ENCODE measurements around the gene TMEM117. TPM values are rescaled to one million over a fixed set of nuclear protein-coding genes. Genes with fewer than 3 reads are reported as not detected.

The TMEM117 gene
- total and polyA plus RNA-seq, 2 donors (not counting 3 experiments of a cell fraction or from before 2014, with no cell fraction given) = 1.2 to 3.8 TPM

DNA sequence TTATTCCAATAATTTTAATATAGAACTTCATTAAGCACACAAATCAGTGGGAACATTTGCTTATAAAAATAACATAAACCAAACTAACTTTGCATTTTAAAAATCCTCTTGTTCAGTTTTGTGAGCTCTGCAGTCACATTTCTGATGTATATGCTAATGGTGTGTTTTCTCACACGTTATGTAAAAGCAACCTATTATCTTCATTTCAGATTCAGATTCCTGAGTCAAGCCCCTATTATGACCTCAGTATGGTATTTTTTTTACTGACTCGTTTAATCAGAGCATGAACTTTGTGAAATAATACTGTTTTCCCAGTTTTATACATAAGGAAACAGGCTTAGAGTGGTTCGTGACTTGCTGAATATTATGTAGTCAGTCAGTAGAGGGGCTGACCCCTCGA, 394.0 kb downstream of the TMEM117 start:
- no TSS peak for BruUV-seq (replicated peaks)
- H3K79me2 ChIP-seq (ENCODE audit: control insufficient read depth, insufficient read depth, low read length) = no peaks in the 10 kb centered on the region
- POLR2A ChIA-PET = no interaction called here
- TF ChIP-seq JUN (IDR thresholded peaks at IDR 0.05; ENCODE audit: borderline replicate concordance, insufficient read depth, insufficient read length, low read depth) (no peak), MYC (IDR thresholded peaks at IDR 0.05; ENCODE audit: low read depth, low read length) (no peak), POLR2A (IDR thresholded peaks at IDR 0.05; ENCODE audit: low read depth, low read length) (no peak), EZH2 (IDR thresholded peaks at IDR 0.05; ENCODE audit: borderline replicate concordance, low read depth, low read length, severe bottlenecking) (no peak), FOS (IDR thresholded peaks at IDR 0.05; ENCODE audit: borderline replicate concordance, insufficient read depth, low read length) (no peak), GATA2 (IDR thresholded peaks at IDR 0.05; ENCODE audit: insufficient read depth, insufficient read length, low read depth, low read length) (no peak), POLR2AphosphoS5 (IDR thresholded peaks at IDR 0.05; ENCODE audit: insufficient read depth, low read depth, low read length) (no peak)
- TF ChIP-seq, protein P1, sequence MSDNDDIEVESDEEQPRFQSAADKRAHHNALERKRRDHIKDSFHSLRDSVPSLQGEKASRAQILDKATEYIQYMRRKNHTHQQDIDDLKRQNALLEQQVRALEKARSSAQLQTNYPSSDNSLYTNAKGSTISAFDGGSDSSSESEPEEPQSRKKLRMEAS (IDR thresholded peaks at IDR 0.05; ENCODE audit: insufficient read depth, insufficient read length) = no peak
- TF ChIP-seq, protein P2, sequence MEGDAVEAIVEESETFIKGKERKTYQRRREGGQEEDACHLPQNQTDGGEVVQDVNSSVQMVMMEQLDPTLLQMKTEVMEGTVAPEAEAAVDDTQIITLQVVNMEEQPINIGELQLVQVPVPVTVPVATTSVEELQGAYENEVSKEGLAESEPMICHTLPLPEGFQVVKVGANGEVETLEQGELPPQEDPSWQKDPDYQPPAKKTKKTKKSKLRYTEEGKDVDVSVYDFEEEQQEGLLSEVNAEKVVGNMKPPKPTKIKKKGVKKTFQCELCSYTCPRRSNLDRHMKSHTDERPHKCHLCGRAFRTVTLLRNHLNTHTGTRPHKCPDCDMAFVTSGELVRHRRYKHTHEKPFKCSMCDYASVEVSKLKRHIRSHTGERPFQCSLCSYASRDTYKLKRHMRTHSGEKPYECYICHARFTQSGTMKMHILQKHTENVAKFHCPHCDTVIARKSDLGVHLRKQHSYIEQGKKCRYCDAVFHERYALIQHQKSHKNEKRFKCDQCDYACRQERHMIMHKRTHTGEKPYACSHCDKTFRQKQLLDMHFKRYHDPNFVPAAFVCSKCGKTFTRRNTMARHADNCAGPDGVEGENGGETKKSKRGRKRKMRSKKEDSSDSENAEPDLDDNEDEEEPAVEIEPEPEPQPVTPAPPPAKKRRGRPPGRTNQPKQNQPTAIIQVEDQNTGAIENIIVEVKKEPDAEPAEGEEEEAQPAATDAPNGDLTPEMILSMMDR (IDR thresholded peaks at IDR 0.05; ENCODE audit: extremely low read depth in 1 of 2, insufficient read depth in 1 of 2, low read depth in 1 of 2, low read length in 2 of 2) = no peak
- H3K4me1 ChIP-seq (ENCODE audit: control insufficient read depth, extremely low read depth, insufficient read depth, low read length) = no peaks in the 10 kb centered on the region
- H3K9me3 ChIP-seq (replicated peaks; ENCODE audit: control insufficient read depth, insufficient read depth, low read length) = no peaks in the 10 kb centered on the region
- no peak overlapping the region for H3K27ac ChIP-seq (ENCODE audit: insufficient read depth, low read depth, low read length)
- dilution Hi-C loops (cut with MboI; ENCODE audit: extremely low pct_ligation_motif_present, low sequenced_read_pairs) = no loop called here
- H3K9me1 ChIP-seq (replicated peaks; ENCODE audit: control insufficient read depth, extremely low read depth, insufficient read depth, low read length) = no peaks in the 10 kb centered on the region
- H4K20me1 ChIP-seq (replicated peaks; ENCODE audit: control insufficient read depth, extremely low read depth, insufficient read depth, low read length) = no peaks in the 10 kb centered on the region
- H3K4me2 ChIP-seq (ENCODE audit: insufficient read depth, low read length) = no peak overlapping the region
- FAIRE-seq (no peak), DNase-seq (ENCODE audit: low read depth, low spot score) (no peak)
- H3K4me3 ChIP-seq (replicated peaks in 1 of 3; ENCODE audit: insufficient read depth in 1 of 3, low read depth in 1 of 3, low read length in 3 of 3) = no peak overlapping the region
- H2AFZ ChIP-seq (ENCODE audit: low read depth, low read length) = no peak overlapping the region
- intact Hi-C loops (cut with micrococcal nuclease) = no loop called here
- no peaks in the 10 kb centered on the region for H3K36me3 ChIP-seq (ENCODE audit: control insufficient read depth in 2 of 2, extremely low read depth in 1 of 2, insufficient read depth in 2 of 2, low read length in 2 of 2)
- no peaks in the 10 kb centered on the region for H3K27me3 ChIP-seq (ENCODE audit: control insufficient read depth in 2 of 2, insufficient read depth in 2 of 2, low read length in 2 of 2)
- H3K9ac ChIP-seq (replicated peaks; ENCODE audit: extremely low read depth, insufficient read depth, low read length) = no peak overlapping the region
- CTCF ChIA-PET = no interaction called here

All from endothelial cell of umbilical vein (primary cell).